Ishikawa (cell line): ENCODE measurements around the gene ANKMY2.

ENCODE experiments used
- CEBPB ChIP-seq: IDR thresholded peaks from 2 replicates; pipeline ENCODE4 v1.6.1; 2012
- CREB1 ChIP-seq: IDR thresholded peaks from 2 replicates; pipeline ENCODE4 v1.6.1; 2012; ENCODE audit warnings: low read depth
- EGR1 ChIP-seq: IDR thresholded peaks from 2 replicates; pipeline ENCODE4 v1.6.1; 2012
- EP300 ChIP-seq: IDR thresholded peaks from 2 replicates; pipeline ENCODE4 v1.6.1; 2012; ENCODE audit warnings: borderline replicate concordance
- NFIC ChIP-seq: IDR thresholded peaks from 2 replicates; pipeline ENCODE4 v1.6.1; 2012
- RAD21 ChIP-seq: IDR thresholded peaks from 2 replicates; pipeline ENCODE4 v1.6.1; 2012; ENCODE audit warnings: low read depth
- TAF1 ChIP-seq: IDR thresholded peaks from 2 replicates; pipeline ENCODE4 v1.6.1; 2012; ENCODE audit warnings: low read depth, mild to moderate bottlenecking
- TCF12 ChIP-seq: IDR thresholded peaks from 2 replicates; pipeline ENCODE4 v1.6.1; 2012; ENCODE audit warnings: low read depth
- TEAD4 ChIP-seq: IDR thresholded peaks from 2 replicates; pipeline ENCODE4 v1.6.1; 2012
- YY1 ChIP-seq: IDR thresholded peaks from 2 replicates; pipeline ENCODE4 v1.6.1; 2012; ENCODE audit warnings: low read depth
- ZBTB7A ChIP-seq: IDR thresholded peaks from 2 replicates; pipeline ENCODE4 v1.6.1; 2012; ENCODE audit warnings: low read depth
- TF ChIP-seq, protein P1 (sequence below): IDR thresholded peaks from 2 replicates; pipeline ENCODE4 v1.6.1; 2012
- TF ChIP-seq, protein P2 (sequence below): IDR thresholded peaks from 2 replicates; pipeline ENCODE4 v1.6.1; 2012
- TF ChIP-seq, protein P3 (sequence below): IDR thresholded peaks from 2 replicates; pipeline ENCODE4 v1.6.1; 2012; ENCODE audit warnings: low read depth, mild to moderate bottlenecking

Gene ANKMY2

DNA sequence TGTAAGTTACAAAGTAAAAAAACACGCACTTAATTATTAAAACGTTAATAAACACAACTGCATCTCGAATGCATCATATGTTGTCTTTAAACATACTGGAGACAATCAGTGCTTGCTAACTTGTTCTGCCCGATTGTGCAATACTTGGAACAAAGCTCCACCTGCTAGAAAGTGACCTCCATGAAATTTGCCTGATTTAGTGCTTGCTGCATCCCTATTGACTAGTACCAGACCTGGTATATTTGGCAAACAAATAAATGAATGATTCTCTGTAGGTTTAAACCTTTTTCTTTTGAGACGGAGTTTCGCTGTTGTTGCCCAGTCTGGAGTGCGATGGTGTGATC is 6.7 kb upstream of the ANKMY2 start:
- TF ChIP-seq NFIC (no peak), RAD21 (no peak), YY1 (no peak), CEBPB (peak; percentile 88), CREB1 (no peak), TAF1 (no peak)
- TF ChIP-seq, protein P1, sequence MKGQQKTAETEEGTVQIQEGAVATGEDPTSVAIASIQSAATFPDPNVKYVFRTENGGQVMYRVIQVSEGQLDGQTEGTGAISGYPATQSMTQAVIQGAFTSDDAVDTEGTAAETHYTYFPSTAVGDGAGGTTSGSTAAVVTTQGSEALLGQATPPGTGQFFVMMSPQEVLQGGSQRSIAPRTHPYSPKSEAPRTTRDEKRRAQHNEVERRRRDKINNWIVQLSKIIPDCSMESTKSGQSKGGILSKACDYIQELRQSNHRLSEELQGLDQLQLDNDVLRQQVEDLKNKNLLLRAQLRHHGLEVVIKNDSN, result no peak

DNA sequence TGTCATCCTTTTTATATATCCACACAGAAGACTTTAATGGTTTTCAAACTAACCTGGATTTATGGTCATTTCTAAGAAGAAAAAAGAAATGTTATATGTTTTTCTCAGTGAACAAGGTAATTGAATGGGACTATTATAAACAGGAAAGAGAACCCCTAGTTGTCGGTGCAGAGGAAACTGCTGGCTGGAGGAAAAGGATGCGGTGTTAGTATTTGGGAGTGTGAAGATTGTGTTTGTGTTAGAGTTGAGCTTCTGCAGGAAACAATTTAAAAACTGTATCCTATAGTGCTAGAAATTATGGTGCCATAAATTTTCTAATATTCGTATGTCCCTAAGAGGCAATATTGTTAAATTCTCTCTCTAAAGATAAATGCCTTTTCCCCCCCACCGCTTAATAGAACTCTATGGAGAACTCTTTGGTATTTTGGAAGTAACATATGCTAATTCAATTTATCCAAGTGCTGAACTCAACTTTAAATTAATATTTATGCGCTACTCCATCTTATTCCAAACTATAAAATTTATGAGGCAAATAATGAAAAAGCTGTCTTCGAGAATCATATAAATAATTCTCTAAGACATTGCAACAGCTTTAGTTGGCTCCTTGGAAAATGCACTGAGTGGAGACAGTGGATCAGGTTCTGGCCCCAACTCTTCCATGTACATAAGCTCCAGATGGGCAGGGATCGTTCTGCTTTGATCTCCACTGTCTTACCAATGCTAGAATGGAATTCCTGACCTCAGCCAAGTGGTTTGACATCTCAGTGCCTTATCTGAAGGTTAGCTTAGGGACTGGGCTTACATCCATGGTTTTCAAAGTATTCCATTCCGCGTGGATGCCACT is 6.1 kb upstream of the ANKMY2 start:
- TF ChIP-seq, protein P1, result no peak
- TF ChIP-seq, protein P2, sequence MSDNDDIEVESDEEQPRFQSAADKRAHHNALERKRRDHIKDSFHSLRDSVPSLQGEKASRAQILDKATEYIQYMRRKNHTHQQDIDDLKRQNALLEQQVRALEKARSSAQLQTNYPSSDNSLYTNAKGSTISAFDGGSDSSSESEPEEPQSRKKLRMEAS, result no peak
- no peak for TF ChIP-seq YY1
- TF ChIP-seq NFIC, result no peak
- TF ChIP-seq RAD21, result no peak
- TF ChIP-seq TCF12, result no peak
- no peak for TF ChIP-seq CEBPB
- no peak for TF ChIP-seq TAF1
- TF ChIP-seq, protein P3, sequence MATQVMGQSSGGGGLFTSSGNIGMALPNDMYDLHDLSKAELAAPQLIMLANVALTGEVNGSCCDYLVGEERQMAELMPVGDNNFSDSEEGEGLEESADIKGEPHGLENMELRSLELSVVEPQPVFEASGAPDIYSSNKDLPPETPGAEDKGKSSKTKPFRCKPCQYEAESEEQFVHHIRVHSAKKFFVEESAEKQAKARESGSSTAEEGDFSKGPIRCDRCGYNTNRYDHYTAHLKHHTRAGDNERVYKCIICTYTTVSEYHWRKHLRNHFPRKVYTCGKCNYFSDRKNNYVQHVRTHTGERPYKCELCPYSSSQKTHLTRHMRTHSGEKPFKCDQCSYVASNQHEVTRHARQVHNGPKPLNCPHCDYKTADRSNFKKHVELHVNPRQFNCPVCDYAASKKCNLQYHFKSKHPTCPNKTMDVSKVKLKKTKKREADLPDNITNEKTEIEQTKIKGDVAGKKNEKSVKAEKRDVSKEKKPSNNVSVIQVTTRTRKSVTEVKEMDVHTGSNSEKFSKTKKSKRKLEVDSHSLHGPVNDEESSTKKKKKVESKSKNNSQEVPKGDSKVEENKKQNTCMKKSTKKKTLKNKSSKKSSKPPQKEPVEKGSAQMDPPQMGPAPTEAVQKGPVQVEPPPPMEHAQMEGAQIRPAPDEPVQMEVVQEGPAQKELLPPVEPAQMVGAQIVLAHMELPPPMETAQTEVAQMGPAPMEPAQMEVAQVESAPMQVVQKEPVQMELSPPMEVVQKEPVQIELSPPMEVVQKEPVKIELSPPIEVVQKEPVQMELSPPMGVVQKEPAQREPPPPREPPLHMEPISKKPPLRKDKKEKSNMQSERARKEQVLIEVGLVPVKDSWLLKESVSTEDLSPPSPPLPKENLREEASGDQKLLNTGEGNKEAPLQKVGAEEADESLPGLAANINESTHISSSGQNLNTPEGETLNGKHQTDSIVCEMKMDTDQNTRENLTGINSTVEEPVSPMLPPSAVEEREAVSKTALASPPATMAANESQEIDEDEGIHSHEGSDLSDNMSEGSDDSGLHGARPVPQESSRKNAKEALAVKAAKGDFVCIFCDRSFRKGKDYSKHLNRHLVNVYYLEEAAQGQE, result no peak

DNA sequence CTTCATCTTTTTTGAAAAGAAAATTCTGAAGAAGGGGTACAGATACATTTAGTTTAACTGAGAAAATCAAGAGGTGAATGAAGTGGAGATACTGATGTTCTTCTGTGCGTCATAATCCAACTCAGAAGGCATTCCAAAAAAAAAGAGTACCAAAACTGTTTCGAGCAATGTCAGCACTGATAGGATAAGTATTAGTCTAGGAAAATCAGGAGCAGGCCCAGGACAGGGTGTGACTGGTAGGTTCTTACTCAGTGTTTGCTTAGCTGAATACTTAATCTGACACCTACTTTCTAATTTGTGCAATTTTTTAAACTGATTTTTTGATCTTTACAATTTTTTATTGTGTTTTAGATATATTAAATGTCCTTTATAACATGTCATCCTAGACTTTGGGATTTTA is 4.7 kb upstream of the ANKMY2 start:
- TF ChIP-seq CREB1 (no peak), EGR1 (no peak), CEBPB (no peak), EP300 (no peak), TCF12 (no peak), RAD21 (no peak), TAF1 (no peak), YY1 (no peak)
- TF ChIP-seq, protein P2, result no peak
- TF ChIP-seq, protein P3, result no peak

DNA sequence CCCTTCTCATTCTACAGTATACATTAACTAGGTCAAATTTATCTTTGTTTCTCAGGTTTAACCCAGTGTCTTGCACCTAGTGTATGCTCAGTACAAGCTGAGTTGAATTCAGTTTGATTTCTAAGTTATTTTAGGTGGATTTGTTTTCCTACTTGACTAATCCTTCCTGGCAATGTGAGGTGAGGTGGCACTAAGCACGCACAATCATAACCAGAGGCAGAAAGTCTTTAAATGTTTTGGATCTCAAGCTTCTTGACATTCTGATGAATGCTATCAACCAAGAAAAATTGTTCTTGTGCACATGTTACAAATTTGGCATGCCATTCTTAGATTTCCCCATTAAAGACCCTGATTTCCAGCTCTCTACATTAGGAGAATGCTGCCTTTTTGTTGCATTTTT is 3.6 kb upstream of the ANKMY2 start:
- no peak for TF ChIP-seq CREB1
- TF ChIP-seq, protein P1, result no peak
- TF ChIP-seq CEBPB, result no peak

DNA sequence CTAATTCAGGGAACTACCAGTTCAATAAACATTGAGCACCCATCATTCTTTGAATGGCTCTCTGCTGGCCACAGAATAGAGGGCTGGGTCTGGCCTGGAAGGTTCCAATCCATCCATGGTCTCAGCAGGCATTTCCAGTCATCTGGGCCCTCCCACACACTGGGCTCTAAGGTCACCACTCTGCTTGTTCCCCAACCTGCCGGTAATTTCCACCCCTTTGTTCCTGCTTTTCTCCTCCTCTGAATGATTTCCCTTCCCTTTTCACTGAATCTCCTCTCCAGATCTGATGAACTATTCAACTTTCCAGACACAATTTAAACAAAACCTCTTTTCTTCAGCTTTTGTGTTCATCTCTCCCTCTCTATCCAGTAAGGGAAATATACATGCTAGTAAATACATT is 3.0 kb upstream of the ANKMY2 start:
- TF ChIP-seq ZBTB7A, result no peak
- TF ChIP-seq CREB1, result no peak
- no peak for TF ChIP-seq RAD21
- TF ChIP-seq TEAD4, result no peak

DNA sequence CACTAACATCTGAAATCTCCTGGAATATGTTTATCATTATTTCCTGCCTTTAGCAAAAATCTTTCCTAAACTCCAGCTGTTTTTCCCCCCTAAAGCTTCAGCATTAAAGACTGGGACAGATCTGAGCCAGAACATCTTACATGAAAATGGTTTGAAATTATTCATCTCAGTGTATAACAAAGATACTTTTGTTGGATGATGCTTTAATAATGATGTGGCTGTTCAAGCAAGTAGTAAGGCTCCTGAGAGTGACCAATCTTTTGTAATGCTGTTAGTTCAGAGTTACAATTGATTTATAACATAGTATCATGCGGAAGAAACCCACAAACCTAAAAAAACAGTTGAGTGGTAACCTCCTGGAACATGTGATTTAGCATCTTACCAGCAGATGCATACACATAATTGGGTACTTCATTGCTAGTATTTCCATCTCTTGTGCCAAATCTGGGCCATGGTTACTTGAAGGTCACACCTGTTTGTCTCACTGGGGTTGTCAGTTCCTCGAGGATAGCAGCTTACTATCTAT is 1.9 kb upstream of the ANKMY2 start:
- TF ChIP-seq YY1, result no peak
- no peak for TF ChIP-seq CEBPB
- TF ChIP-seq, protein P3, result no peak
- no peak for TF ChIP-seq EGR1
- TF ChIP-seq RAD21, result no peak
- TF ChIP-seq, protein P1, result no peak
